Measurements from ENCODE around the gene ARAP3.

Gene ARAP3

GRCh38 chr5:141701360-141702119, 19.5 kb upstream of the ARAP3 start:
- no peak overlapping the region for H3K4me3 ChIP-seq (replicated peaks; ENCODE audit: low read depth, low read length)
- DNase-seq (ENCODE audit: extremely low read depth, low read depth): no peak
- no peak for TF ChIP-seq CTCF (IDR thresholded peaks at IDR 0.05; ENCODE audit: low read depth, low read length, missing control alignments)

GRCh38 chr5:141697586-141697985, 15.6 kb upstream of the ARAP3 start:
- TF ChIP-seq CTCF (IDR thresholded peaks at IDR 0.05; ENCODE audit: low read depth, low read length, missing control alignments): no peak
- H3K4me3 ChIP-seq (replicated peaks; ENCODE audit: low read depth, low read length): no peak overlapping the region
- no peak for DNase-seq (ENCODE audit: extremely low read depth, low read depth)

- DNase-seq (ENCODE audit: extremely low read depth, low read depth): no peak
- TF ChIP-seq CTCF (IDR thresholded peaks at IDR 0.05; ENCODE audit: low read depth, low read length, missing control alignments): no peak
- no peak overlapping the region for H3K4me3 ChIP-seq (replicated peaks; ENCODE audit: low read depth, low read length)
These were observed 14.4 kb upstream of the ARAP3 start for GRCh38 chr5:141696431-141696830.

- no peak for DNase-seq (ENCODE audit: extremely low read depth, low read depth)
These were observed 13.7 kb upstream of the ARAP3 start for GRCh38 chr5:141695627-141696215.

GRCh38 chr5:141694479-141694878, 12.4 kb upstream of the ARAP3 start:
- no peak for TF ChIP-seq CTCF (IDR thresholded peaks at IDR 0.05; ENCODE audit: low read depth, low read length, missing control alignments)
- H3K4me3 ChIP-seq (replicated peaks; ENCODE audit: low read depth, low read length): no peak overlapping the region
- DNase-seq (ENCODE audit: extremely low read depth, low read depth): no peak

More at GRCh38 chr5:141695627-141696215, 13.7 kb upstream of the ARAP3 start:
- TF ChIP-seq CTCF (IDR thresholded peaks at IDR 0.05; ENCODE audit: low read depth, low read length, missing control alignments): no peak
- H3K4me3 ChIP-seq (replicated peaks; ENCODE audit: low read depth, low read length): no peak overlapping the region

GRCh38 chr5:141692919-141693725, 11.1 kb upstream of the ARAP3 start:
- no peak for TF ChIP-seq CTCF (IDR thresholded peaks at IDR 0.05; ENCODE audit: low read depth, low read length, missing control alignments)
- no peak for DNase-seq (ENCODE audit: extremely low read depth, low read depth)
- H3K4me3 ChIP-seq (replicated peaks; ENCODE audit: low read depth, low read length): no peak overlapping the region
